G401.6 (cell line): ENCODE results near the gene SLC9A8.
"Not testable (repeated sequence)": the region's sequence is repeated elsewhere in the genome, so short reads cannot be mapped to it uniquely, and the experiment has no call there.

Experiments used
- FAIRE-seq: peaks from 2 replicates; lab custom pipeline; 2012; peaks lifted over from hg19 to GRCh38; lab: Jason Lieb, UNC

The SLC9A8 gene

DNA sequence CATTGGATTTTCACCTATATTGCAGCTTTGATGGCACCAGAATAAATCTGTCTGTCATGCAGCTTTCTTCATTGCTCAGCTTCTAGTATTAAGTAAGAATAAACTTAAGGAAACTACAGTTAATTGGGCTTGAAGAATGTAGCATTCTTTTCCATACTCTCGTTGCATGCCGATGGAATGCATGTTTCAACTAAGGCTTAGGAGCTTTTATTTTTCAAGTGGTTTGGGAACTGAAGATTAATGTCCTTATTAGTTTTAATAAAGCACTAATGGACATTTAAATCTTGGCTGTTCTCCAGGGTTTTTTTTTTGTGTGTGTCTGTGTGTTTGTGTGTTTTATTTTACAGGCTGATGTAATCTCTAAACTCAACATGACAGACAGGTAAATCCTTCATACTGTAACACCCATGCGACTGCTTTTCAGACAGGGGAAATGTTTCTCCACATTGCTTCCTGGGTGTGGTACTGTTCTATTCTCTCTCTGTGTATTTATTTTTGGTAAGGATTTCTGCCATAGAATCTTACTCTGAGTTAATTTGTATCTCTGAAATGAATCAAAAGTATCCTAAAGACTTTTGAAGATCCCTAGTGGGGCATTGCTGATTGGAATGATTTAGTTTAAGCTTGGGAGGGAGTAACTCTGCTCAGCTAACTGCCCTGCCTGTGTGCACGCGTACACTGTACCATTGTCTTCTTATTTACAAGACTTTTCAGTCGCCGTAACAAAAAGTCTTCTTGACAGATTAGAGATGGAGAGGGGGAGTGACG lies 38.0 kb downstream of the SLC9A8 start:
- FAIRE-seq: no peak

- FAIRE-seq: no peak
Observed at GRCh38 chr20:49851231-49851705, 38.6 kb downstream of the SLC9A8 start.

DNA sequence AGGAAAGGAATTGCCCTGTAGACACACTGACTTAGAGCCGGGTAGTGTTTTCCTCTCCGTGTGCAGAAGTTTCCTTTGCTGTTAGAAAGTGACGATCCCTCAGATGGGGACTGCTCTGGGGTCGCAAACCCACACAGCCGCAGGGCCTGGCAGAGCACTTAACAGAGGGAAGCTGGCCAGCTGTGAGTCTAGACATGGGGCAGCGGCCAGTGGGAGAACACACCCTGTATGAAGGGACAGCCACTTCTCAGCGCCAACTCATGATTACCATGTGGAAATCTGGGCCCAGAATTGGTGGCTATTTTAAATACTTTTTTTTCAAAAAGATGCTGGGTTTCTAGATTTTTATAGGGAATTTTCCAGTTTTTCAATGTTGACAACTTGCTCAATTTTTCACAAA lies 39.4 kb downstream of the SLC9A8 start:
- no peak for FAIRE-seq

- FAIRE-seq: no peak
Observed at GRCh38 chr20:49852522-49853080, 40.0 kb downstream of the SLC9A8 start.

DNA sequence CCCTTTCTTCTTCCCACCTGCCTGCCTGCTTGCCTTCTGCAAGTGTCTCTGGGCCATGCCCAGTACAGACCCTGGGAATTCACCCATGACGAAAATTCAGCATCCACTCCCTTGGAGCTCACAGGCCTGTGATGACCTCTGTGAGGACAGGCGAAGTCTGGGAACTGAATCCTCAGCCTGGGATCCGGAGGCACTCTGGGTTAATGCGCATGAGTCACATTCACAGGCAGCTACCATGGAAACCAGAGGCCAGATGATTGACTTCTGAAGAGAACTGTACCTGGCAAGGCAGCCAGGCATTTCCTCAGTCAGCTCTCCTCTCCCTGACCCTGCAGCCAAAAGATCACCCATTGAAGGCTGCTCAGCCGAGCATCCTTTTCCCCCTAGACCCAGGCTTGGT lies 41.0 kb downstream of the SLC9A8 start:
- no peak for FAIRE-seq

DNA sequence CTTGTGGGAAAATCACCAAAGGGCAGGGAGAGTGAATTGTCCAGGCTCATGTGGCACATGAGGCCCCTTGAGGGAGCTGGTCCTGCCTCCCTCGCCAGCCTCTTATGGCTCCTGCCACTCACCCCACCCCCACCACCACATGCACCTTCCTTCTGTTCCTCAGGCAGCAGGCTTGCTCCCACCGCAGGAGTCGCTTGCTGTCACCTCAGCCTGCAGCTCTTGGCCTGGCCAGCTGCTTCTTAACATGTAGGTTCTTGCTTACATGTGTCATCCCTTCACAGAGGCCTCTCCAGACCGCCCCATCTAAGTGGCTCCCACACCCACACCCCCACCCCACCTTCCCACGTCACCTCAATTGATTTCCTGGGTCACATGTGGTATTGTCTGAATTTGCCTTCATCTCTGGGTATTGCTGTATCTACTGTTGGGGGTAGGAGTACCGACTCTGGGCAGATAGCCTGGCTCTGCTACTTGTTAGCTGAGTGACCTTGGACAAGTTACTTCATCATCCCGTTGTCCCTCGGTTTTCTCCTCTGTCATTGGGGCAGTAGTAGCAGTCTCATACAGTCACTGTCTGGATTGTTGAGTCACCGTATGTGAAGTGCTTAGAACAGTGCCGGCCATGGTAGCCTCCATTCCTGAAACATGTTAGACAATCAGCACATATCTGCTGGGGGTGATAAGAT lies 41.7 kb downstream of the SLC9A8 start:
- no peak for FAIRE-seq

- FAIRE-seq: no peak
Observed at GRCh38 chr20:49856904-49857303, 44.3 kb downstream of the SLC9A8 start.

- no peak for FAIRE-seq
Observed at GRCh38 chr20:49858076-49858585, 45.5 kb downstream of the SLC9A8 start.

- no peak for FAIRE-seq
Observed at GRCh38 chr20:49859011-49859410, 46.4 kb downstream of the SLC9A8 start.

DNA sequence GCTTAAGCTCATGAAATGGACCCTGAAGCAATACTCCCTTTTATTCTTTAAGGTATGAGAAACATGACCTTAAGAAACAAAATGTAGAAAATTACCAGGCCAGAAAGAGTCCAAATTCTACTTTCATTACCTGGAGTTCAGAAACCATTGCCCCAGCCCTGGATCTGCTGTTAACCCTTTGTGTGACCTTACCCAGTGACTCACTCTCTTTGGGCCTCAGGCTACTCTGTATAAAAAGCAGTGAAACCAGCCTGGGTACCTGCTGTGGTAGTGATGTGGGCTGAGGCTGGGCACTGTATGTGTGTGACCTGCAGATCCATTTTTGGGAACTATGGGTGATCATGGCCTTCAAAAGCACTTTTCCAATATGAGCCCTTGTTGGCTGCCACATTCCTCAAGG lies 47.2 kb downstream of the SLC9A8 start:
- FAIRE-seq: no peak

GRCh38 chr20:49861232-49861631 lies 48.6 kb downstream of the SLC9A8 start:
- not testable (repeated sequence) for FAIRE-seq

DNA sequence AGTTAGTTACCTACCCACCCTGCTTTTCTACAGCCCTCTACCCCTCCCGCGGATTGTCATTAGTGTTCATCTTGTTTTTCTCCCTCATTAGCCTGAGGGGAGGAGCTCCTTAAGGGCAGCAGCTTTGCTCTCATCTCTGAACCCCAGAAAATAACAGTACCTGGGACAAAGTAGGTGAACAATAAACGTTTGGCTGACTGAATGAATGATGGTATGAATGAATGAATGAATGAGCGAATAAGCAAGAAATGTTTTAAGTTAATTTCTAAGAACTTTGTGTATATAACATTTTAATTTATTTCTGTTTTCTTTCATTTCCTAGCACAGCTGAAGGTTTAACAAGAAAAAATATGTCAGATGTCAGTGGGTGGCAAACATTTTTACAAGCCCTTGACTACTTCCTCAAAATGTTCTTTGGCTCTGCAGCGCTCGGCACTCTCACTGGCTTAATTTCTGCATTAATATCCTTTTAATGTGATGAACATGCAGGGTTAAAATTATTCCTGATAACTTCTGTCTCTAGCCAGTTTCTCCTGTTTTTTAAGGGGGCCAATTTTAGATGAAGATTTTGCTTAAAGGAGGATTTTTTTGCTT lies 50.1 kb downstream of the SLC9A8 start:
- no peak for FAIRE-seq

- FAIRE-seq: no peak
Observed at GRCh38 chr20:49863666-49864065, 51.0 kb downstream of the SLC9A8 start.

GRCh38 chr20:49865559-49865958 lies 52.9 kb downstream of the SLC9A8 start:
- no peak for FAIRE-seq

- no peak for FAIRE-seq
Observed at GRCh38 chr20:49866051-49866450, 53.4 kb downstream of the SLC9A8 start.

- no peak for FAIRE-seq
Observed at GRCh38 chr20:49867453-49868215, 55.0 kb downstream of the SLC9A8 start.

- no peak for FAIRE-seq
Observed at GRCh38 chr20:49868538-49868937, 55.9 kb downstream of the SLC9A8 start.

DNA sequence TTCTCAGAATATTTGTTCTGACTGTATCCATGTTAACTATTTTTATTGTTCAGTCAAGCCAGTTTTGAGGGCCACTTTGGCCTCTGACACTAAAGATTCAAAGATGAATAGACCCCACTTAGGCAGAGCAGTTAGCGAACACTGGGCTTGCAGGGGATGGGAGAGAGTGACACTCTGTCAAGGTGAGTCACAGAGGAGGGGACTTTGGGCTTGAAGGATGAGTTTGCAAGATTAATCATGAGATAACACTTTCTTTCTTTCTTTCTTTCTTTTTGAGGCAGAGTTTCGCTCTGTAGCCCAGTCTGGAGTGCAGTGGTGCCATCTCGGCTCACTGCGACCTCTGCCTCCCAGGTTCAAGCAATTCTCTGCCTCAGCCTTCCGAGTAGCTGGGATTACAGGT lies 56.3 kb downstream of the SLC9A8 start:
- FAIRE-seq: no peak

DNA sequence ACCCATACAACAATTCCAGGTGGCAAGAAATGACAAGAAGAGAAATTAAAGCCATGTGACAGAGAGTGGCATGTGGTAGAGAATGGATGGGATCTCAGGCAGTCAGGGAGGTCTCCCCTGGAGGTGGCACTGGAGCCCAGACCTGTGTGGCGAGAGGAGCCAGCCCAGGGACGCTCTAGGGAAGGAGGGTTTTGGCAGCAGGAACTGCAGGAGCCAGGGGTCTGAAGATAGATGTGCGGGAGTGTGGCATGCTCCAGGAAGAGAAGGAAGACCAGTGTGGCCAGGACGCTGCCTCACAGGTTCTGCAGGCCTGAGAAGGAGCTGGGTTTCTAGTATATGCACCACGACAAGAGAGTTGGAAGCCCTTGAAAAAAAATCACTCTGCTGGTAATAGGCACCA lies 57.6 kb downstream of the SLC9A8 start:
- no peak for FAIRE-seq

GRCh38 chr20:49871391-49871948 lies 58.8 kb downstream of the SLC9A8 start:
- FAIRE-seq: no peak

DNA sequence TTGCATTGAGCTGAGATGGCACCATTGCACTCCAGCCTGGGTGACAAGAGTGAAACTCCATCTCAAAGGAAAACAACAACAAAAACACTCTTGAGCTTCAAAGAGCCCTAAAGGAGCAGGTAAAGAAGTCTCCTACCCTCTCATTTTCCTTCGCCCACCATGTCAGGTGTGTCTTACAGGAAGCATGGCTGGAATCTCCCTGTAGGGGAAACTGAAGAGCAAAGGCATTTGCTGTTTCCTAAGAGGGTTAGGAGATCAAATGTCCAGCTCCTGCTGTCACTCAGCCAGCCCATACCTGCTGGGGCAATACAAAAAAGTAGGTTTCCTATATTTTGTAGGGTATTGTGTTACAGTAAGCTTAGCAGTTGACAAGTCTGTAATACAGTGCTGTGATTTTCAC lies 59.4 kb downstream of the SLC9A8 start:
- no peak for FAIRE-seq

DNA sequence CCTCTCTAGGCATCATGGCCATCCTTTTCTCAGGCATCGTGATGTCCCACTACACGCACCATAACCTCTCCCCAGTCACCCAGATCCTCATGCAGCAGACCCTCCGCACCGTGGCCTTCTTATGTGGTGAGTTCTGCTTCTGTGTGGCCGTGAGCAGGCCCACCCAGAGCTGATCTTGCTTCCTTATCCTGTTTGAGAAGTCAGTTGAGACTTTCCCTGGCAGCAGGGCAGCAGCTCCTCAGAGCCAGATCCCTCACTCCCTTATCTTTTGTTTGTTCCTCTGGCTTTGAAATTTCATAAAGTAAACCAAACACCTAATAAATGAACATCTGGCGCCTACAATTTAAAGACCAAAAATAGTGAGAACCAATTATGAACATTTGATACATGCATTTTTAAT lies 62.1 kb downstream of the SLC9A8 start:
- FAIRE-seq: no peak
